HepG2 (cell line): ENCODE data around the gene TFDP2.

ENCODE experiments used
- BRCA1 ChIP-seq: sonication (generic); formaldehyde crosslinking; IDR thresholded peaks from 2 replicates; pipeline ENCODE4 v1.4.0; 2020; ENCODE audit warnings: missing genetic modification reagents
- CBX5 ChIP-seq: sonication (generic); formaldehyde crosslinking; IDR thresholded peaks from 2 replicates; pipeline ENCODE4 v1.4.0; 2020; ENCODE audit warnings: missing genetic modification reagents, borderline replicate concordance
- POLR2A ChIP-seq, 2 experiments: IDR thresholded peaks; 2 replicates each; pipeline ENCODE4 v1.6.1; 2011; ENCODE audit warnings: low read depth in 2 of 2, low read length in 2 of 2, mild to moderate bottlenecking in 1 of 2, moderate library complexity in 1 of 2; ENCODE audit not compliant: insufficient read depth in 1 of 2
- POLR2AphosphoS5 ChIP-seq: IDR thresholded peaks from 2 replicates; pipeline ENCODE4 v1.6.1; 2012; ENCODE audit warnings: low read depth, low read length
- ZBTB7A ChIP-seq: sonication (generic); formaldehyde crosslinking; IDR thresholded peaks from 2 replicates; pipeline ENCODE4 v1.8.0; 2022; ENCODE audit warnings: mild to moderate bottlenecking, missing genetic modification reagents
- ZBTB8A ChIP-seq: sonication (generic); formaldehyde crosslinking; IDR thresholded peaks from 2 replicates; pipeline ENCODE4 v1.4.0; 2020; ENCODE audit warnings: mild to moderate bottlenecking, low read depth, missing genetic modification reagents, borderline replicate concordance
- ZNF446 ChIP-seq: sonication (generic); formaldehyde crosslinking; IDR thresholded peaks from 2 replicates; pipeline ENCODE4 v1.5.0; 2020; ENCODE audit warnings: mild to moderate bottlenecking, missing genetic modification reagents

DNA sequence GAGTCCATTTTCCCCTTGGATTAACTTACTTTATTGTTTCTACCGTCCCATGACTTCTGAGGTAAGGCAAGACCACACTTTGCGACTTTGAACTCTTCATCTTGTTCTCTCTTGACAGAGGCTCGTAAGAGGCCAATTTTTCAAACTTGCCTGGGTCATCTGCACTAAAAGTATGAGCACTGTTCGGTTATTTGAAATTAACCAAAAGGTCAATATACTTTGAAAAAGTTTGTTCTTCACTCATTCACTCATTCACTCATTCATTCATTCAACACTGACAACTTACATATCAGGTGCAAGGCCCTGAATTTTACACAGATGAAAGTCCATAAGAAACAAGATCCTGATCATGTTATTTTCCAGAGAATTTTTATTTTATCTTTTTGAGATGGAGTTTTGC is 215.0 kb downstream of the TFDP2 start:
- no peak for TF ChIP-seq POLR2A (IDR thresholded peaks at IDR 0.05; ENCODE audit: insufficient read depth in 1 of 2, low read depth in 2 of 2, low read length in 2 of 2)
- no peak for TF ChIP-seq ZBTB7A (CRISPR knock-in tag)
- no peak for TF ChIP-seq ZBTB8A (CRISPR knock-in tag)
- no peak for TF ChIP-seq BRCA1 (CRISPR knock-in tag)
- TF ChIP-seq CBX5: no peak
- TF ChIP-seq POLR2AphosphoS5: no peak
- TF ChIP-seq ZNF446: no peak
